Activated CD8-positive, alpha-beta T cell treated with anti-CD3 and anti-CD28 coated beads, Interleukin-2, amount 10 ng/mL, durations not matched to agents 7 days and 5 days (primary cell): ENCODE results near the gene CBLC. TPM values are rescaled to one million over a fixed set of nuclear protein-coding genes. Genes with fewer than 3 reads are reported as not detected.

Experiments
- ATAC-seq: fragments of 150-1000 bp; cut with Tn5 transposase; one replicate; pipeline ENCODE4 v1.10.0; 2021; ENCODE audit warnings: moderate library complexity
- CTCF ChIA-PET: fragments of 350-600 bp; sonication (Branson Sonifier 250); formaldehyde crosslinking; loops from one replicate; lab custom pipeline; 2021; ENCODE audit warnings: antibody characterized with exemption; lab: Charles Lee
- POLR2A ChIA-PET: fragments of 350-600 bp; sonication (Branson Sonifier 250); formaldehyde crosslinking; loops from one replicate; lab custom pipeline; 2021; ENCODE audit warnings: antibody characterized with exemption; lab: Charles Lee
- DNase-seq: peaks from one replicate; pipeline ENCODE4 v3.0.0-alpha.2; 2020
- H3K27ac Mint-ChIP-seq: one replicate; pipeline ENCODE4 v1.8.0; 2021; ENCODE audit warnings: mild to moderate bottlenecking, mixed read lengths
- H3K27me3 Mint-ChIP-seq: one replicate; pipeline ENCODE4 v1.8.0; 2021; ENCODE audit warnings: low read depth, mixed read lengths
- H3K36me3 Mint-ChIP-seq: one replicate; pipeline ENCODE4 v1.8.0; 2021; ENCODE audit warnings: low read depth, mixed read lengths
- H3K4me1 Mint-ChIP-seq: one replicate; pipeline ENCODE4 v1.8.0; 2021; ENCODE audit warnings: low read depth, mixed read lengths
- H3K4me3 Mint-ChIP-seq: one replicate; pipeline ENCODE4 v1.8.0; 2021; ENCODE audit warnings: mild to moderate bottlenecking, mixed read lengths
- H3K9me3 Mint-ChIP-seq: one replicate; pipeline ENCODE4 v1.8.0; 2022; ENCODE audit warnings: mixed read lengths; ENCODE audit not compliant: insufficient read depth
- total RNA-seq, 2 experiments: library from RNA; stranded (reverse); gene quantifications; one replicate each; pipeline ENCODE4 v1.2.3, GENCODE V29; 2021

The CBLC gene
- total RNA-seq, 2 experiments from 2014 or later: not detected

DNA sequence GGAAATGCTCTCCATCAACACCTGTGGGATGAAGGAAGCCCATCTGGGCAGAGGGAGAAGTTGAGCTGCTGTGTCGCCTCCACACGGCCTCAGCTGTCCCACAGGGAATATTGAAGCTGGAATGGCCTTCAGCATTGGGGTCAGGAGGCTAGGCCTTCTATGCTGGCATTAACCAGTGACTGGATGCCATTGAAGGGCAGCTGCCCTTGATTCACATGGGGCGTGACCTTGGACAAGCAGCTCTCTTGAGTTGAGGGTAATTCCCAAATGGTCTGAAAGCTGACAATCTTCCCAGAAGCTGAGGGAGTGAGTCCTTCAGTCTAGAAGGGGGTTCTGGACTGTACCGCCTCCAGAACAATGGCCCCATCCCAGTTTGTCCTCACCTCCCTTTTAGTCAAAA is 22.5 kb upstream of the CBLC start:
- ChIA-PET POLR2A (no interaction called here), CTCF (interaction anchor here (0.7 to 8.9 kb wide), 3 partner anchors 8 to 32 kb away, joined by 3 to 79 read pairs (median 4); no protein-coding TSS in a partner anchor)
- peak overlapping the region; percentile 96 for H3K27ac Mint-ChIP-seq
- ATAC-seq: no peak
- H3K27me3 Mint-ChIP-seq: no peaks in the 10 kb centered on the region
- H3K36me3 Mint-ChIP-seq: peaks cover 65% of the 10 kb centered on the region
- H3K4me1 Mint-ChIP-seq: peaks cover 70% of the 10 kb centered on the region
- DNase-seq: no peak
- no peaks in the 10 kb centered on the region for H3K9me3 Mint-ChIP-seq
- peak overlapping the region; percentile 89 for H3K4me3 Mint-ChIP-seq

DNA sequence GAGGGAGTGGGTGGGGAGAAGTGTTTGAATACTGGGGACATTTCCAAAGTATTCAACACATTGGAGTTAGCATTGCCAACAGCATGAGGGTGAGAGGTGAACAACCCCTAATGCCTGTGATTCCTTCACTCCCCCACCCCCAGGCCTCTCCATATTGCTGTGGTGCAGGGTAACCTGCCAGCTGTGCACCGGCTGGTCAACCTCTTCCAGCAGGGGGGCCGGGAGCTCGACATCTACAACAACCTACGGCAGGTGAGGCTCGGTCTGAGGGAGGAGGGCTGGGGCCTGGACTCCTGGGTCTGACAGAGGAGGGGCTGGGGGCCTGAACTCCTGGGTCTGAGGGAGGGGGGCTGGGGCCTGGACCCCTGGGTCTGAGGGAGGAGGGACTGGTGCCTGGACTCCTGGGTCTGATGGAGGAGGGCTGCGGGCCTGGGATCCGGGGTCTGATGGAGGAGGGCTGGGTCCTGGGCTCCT is 21.6 kb upstream of the CBLC start:
- DNase-seq: no peak
- Mint-ChIP-seq H3K4me3 (no peak overlapping the region), H3K36me3 (peaks cover 66% of the 10 kb centered on the region), H3K4me1 (peaks cover 71% of the 10 kb centered on the region), H3K9me3 (no peaks in the 10 kb centered on the region), H3K27ac (peak overlapping the region; percentile 77), H3K27me3 (no peaks in the 10 kb centered on the region)
- no peak for ATAC-seq
- ChIA-PET CTCF (interaction anchor here (1.3 to 8.9 kb wide), 2 partner anchors 9 to 32 kb away, joined by 4 to 79 read pairs; no protein-coding TSS in a partner anchor), POLR2A (no interaction called here)

DNA sequence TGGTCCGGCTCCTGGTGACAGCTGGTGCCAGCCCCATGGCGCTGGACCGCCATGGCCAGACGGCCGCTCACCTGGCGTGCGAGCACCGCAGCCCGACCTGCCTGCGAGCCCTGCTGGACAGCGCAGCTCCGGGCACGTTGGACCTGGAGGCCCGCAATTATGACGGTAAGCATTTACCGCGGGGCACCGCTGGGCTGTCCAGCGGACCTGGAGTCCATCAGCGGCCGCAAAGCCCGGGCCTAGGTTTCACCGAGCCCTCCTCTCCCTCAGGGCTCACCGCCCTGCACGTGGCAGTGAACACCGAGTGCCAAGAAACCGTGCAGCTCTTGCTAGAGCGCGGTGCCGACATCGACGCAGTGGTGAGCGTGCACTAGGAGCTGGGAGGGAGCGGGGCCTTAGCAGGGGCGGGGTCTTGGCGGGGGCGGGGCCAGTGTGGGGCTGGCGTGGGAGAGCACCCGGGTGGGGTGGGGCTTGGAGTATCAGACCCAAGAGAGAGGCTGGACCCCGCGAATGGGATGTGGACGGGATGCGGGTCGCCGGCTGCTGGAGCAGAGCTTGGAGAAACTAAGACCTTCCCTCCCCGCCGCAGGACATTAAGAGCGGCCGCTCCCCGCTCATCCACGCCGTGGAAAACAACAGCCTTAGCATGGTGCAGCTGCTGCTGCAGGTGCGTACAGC is 20.5 kb upstream of the CBLC start:
- CTCF ChIA-PET: interaction anchor here (1.1 to 8.9 kb wide), 2 partner anchors 14 to 34 kb away, joined by 5 to 79 read pairs; no protein-coding TSS in a partner anchor
- Mint-ChIP-seq H3K9me3 (no peaks in the 10 kb centered on the region), H3K27ac (no peak overlapping the region), H3K4me1 (peaks cover 65% of the 10 kb centered on the region), H3K27me3 (no peaks in the 10 kb centered on the region), H3K4me3 (no peak overlapping the region), H3K36me3 (peaks cover 59% of the 10 kb centered on the region)
- no peak for ATAC-seq
- POLR2A ChIA-PET: no interaction called here
- no peak for DNase-seq

DNA sequence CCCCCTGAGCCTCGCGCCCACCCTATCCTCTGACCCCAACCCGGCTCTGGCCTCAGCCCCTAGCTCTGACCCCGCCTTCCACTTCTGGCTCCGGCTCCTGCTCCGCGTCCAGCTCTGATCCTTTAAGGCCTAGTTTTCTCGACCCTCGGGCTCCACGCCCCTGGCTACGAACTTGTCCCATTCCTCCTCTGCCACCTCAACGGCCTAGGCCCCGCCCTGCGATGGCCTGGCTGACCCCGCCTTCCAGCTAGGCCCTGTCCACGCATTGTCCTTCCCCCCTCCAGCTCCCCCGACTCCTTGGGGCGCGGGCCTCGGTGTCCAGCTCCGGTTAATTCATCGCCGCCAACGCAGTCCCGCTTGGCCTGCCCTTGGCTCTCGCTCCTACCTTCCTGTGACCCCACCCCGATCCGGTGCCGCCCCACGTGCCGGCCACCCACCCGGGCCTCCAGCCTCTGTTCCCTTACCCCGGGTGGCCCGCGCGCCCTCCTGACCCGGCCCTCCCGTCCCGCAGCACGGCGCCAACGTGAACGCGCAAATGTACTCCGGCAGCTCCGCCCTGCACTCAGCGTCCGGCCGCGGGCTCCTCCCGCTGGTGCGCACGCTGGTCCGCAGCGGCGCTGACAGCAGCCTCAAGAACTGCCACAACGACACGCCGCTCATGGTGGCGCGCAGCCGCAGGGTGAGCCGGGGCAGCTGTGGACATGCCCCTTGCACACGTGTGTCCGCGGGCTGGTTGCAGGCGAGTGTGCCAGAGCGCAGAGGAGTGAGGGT is 19.8 kb upstream of the CBLC start:
- H3K4me1 Mint-ChIP-seq: peaks cover 61% of the 10 kb centered on the region
- POLR2A ChIA-PET: no interaction called here

GRCh38 chr19:44758596-44758995 is 19.1 kb upstream of the CBLC start:
- POLR2A ChIA-PET: no interaction called here
- no peak overlapping the region for H3K27ac Mint-ChIP-seq
- peaks cover 49% of the 10 kb centered on the region for H3K36me3 Mint-ChIP-seq
- H3K4me3 Mint-ChIP-seq: no peak overlapping the region
- CTCF ChIA-PET: interaction anchor here (8.9 kb wide), 1 partner anchor 35 kb away, joined by 79 read pairs; no protein-coding TSS in a partner anchor
- no peaks in the 10 kb centered on the region for H3K9me3 Mint-ChIP-seq
- H3K4me1 Mint-ChIP-seq: peaks cover 59% of the 10 kb centered on the region
- DNase-seq (no peak), ATAC-seq (no peak)
- no peaks in the 10 kb centered on the region for H3K27me3 Mint-ChIP-seq

More for the DNA sequence above, 19.8 kb upstream of the CBLC start:
- Mint-ChIP-seq H3K27me3 (no peaks in the 10 kb centered on the region), H3K9me3 (no peaks in the 10 kb centered on the region), H3K36me3 (peaks cover 52% of the 10 kb centered on the region), H3K27ac (no peak overlapping the region), H3K4me3 (no peak overlapping the region)
- ATAC-seq (no peak), DNase-seq (no peak)
- CTCF ChIA-PET: interaction anchor here (1.1 to 8.9 kb wide), 2 partner anchors 13 to 34 kb away, joined by 5 to 79 read pairs; no protein-coding TSS in a partner anchor

- H3K9me3 Mint-ChIP-seq: no peaks in the 10 kb centered on the region
- no peak for ATAC-seq
- H3K36me3 Mint-ChIP-seq: peaks cover 49% of the 10 kb centered on the region
- POLR2A ChIA-PET: no interaction called here
- no peak for DNase-seq
- H3K4me1 Mint-ChIP-seq: peaks cover 60% of the 10 kb centered on the region
- no peak overlapping the region for H3K4me3 Mint-ChIP-seq
- no peaks in the 10 kb centered on the region for H3K27me3 Mint-ChIP-seq
- peak overlapping the region; percentile 58 for H3K27ac Mint-ChIP-seq
- CTCF ChIA-PET: interaction anchor here (8.9 kb wide), 1 partner anchor 36 kb away, joined by 79 read pairs; no protein-coding TSS in a partner anchor
Measured at GRCh38 chr19:44759083-44759804, 18.4 kb upstream of the CBLC start.

GRCh38 chr19:44762038-44762437 is 15.7 kb upstream of the CBLC start:
- Mint-ChIP-seq H3K9me3 (no peaks in the 10 kb centered on the region), H3K27me3 (no peaks in the 10 kb centered on the region), H3K4me1 (peaks cover 44% of the 10 kb centered on the region), H3K4me3 (no peak overlapping the region), H3K27ac (no peak overlapping the region), H3K36me3 (peaks cover 32% of the 10 kb centered on the region)
- DNase-seq (no peak), ATAC-seq (no peak)
- ChIA-PET CTCF (interaction anchor here (2.2 to 18.1 kb wide), 2 partner anchors 9 to 39 kb away, joined by 9 to 455 read pairs; no protein-coding TSS in a partner anchor), POLR2A (no interaction called here)

GRCh38 chr19:44765033-44765948 is 12.4 kb upstream of the CBLC start:
- H3K9me3 Mint-ChIP-seq: peaks cover 5% of the 10 kb centered on the region
- H3K36me3 Mint-ChIP-seq: peaks cover 16% of the 10 kb centered on the region
- CTCF ChIA-PET: interaction anchor here (0.9 to 18.1 kb wide), 5 partner anchors 10 to 73 kb away, joined by 3 to 455 read pairs (median 14); no protein-coding TSS in a partner anchor
- H3K27ac Mint-ChIP-seq: no peak overlapping the region
- no peaks in the 10 kb centered on the region for H3K27me3 Mint-ChIP-seq
- H3K4me3 Mint-ChIP-seq: no peak overlapping the region
- DNase-seq (no peak), ATAC-seq (no peak)
- H3K4me1 Mint-ChIP-seq: peaks cover 61% of the 10 kb centered on the region
- POLR2A ChIA-PET: interaction anchor here (1.2 kb wide), 1 partner anchor 16 kb away, joined by 4 read pairs; the partner anchor contains the start of gene BCL3

GRCh38 chr19:44765949-44766335 is 11.7 kb upstream of the CBLC start:
- H3K27me3 Mint-ChIP-seq: no peaks in the 10 kb centered on the region
- peaks cover 60% of the 10 kb centered on the region for H3K4me1 Mint-ChIP-seq
- POLR2A ChIA-PET: interaction anchor here (1.2 kb wide), 1 partner anchor 17 kb away, joined by 4 read pairs; the partner anchor contains the start of gene BCL3
- no peak overlapping the region for H3K27ac Mint-ChIP-seq
- CTCF ChIA-PET: interaction anchor here (0.9 to 18.1 kb wide), 6 partner anchors 10 to 112 kb away, joined by 3 to 455 read pairs (median 10); no protein-coding TSS in a partner anchor
- DNase-seq (no peak), ATAC-seq (no peak)
- H3K4me3 Mint-ChIP-seq: no peak overlapping the region
- H3K9me3 Mint-ChIP-seq: peaks cover 5% of the 10 kb centered on the region
- peaks cover 14% of the 10 kb centered on the region for H3K36me3 Mint-ChIP-seq
